T47D (cell line): ENCODE data around the gene OR13J1.

Experiments
- DNase-seq, 2 experiments: peaks; one replicate each; pipeline versions ENCODE4 v3.0.0 to v3.0.0-alpha.2; 2011 to 2012; ENCODE audit warnings: low read depth in 1 of 2, low spot score in 1 of 2
- JUND ChIP-seq: IDR thresholded peaks from 2 replicates; pipeline ENCODE4 v1.6.1; 2012; ENCODE audit warnings: low read depth
- in situ Hi-C: cut with HindIII; loops from 2 replicates; pipeline ENCODE4 v1.10.0; 2016; ENCODE audit warnings: low sequenced_read_pairs, low pct_unique_long_range_greater_than_20kb

Gene OR13J1

DNA sequence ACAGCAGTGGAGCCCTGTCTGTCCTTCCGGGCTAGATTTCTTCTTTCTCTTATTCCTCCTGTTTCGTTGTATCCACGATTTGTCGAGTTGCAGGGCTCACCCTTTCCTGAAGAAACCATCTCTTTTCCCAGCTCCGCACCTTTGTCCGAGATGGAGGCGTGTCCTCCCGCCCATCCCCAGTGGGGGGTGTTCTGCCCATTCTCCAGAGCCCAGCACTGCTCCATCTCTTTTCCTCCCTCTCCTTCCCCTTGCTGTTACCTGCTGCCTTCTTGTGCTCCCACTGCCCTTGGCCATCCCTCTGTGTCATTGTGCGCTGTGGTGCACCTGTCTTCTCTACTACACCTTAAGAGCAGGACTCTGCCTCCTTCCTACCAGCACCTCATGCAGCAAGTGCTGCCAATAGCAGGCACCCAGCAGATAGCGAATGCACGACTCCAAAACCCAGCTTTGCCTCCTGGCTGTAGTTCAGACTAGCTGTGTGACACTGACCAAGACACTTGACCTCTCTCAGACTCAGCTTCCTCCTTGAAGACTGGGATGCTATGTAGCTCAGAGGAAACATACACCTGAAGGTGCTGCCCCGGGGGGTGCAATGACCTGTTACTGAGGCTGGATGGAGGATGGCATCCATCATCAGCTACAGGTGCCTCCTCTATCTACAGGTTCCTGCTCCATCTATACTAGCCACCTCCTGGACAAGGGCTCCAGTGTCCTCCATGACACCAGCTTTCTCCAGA lies 8.9 kb downstream of the OR13J1 start:
- in situ Hi-C loops: no loop called here
- TF ChIP-seq JUND: no peak
- no peak for DNase-seq

DNA sequence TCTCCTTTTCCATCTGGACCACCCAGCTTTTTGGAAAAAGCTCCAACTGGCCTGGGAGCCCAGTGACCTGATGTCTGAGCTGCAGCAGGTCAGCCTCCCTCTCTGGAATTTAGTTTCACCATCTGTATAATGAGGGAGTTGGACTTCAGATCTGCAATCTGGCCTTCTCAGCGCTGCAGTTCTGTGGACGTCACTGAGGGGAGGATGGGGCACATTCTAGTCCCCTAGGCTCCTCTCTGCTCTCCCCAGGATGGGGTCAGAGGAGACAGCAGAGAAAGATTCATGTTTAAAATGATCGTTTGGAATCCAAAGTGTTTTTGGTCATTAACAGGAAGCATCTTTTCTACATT lies 10.2 kb downstream of the OR13J1 start:
- no peak for TF ChIP-seq JUND
- in situ Hi-C loops: no loop called here
- DNase-seq: no peak

DNA sequence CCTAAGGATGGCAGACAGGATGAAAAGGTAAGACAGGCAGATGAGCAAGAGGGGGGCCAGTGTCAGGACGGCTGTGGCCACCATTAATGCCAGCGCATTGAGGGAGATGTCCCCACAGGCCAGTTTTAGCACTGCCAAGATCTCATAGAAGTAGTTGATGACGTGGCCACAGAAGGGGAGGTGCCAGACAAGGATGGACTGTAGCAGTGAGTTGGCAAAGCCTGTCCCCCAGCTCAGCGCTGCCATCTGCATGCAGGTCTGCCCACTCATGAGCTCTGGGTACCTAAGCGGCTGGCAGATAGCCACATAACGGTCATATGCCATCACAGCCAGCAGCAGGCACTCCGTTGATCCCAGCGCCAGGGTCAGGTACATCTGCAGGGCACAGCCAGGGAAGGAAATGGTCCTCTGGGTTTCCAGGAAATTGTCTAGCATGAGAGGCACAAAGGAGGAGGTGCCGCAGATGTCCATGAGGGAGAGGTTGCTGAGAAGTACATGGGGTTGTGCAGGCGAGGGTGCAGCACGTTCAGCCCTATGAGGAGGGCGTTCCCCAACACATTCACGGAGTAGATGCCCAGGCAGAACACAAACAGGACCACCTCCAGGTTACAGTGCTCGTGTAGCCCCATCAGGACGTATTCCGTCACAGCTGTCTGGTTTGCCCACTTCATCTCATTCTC lies 10.8 kb downstream of the OR13J1 start:
- in situ Hi-C loops: no loop called here
- TF ChIP-seq JUND: no peak
- peak in 1 of 2 experiments; percentile 59 for DNase-seq

- DNase-seq: no peak
- in situ Hi-C loops: no loop called here
- no peak for TF ChIP-seq JUND
These were observed 11.7 kb downstream of the OR13J1 start for GRCh38 chr9:35858458-35858857.

DNA sequence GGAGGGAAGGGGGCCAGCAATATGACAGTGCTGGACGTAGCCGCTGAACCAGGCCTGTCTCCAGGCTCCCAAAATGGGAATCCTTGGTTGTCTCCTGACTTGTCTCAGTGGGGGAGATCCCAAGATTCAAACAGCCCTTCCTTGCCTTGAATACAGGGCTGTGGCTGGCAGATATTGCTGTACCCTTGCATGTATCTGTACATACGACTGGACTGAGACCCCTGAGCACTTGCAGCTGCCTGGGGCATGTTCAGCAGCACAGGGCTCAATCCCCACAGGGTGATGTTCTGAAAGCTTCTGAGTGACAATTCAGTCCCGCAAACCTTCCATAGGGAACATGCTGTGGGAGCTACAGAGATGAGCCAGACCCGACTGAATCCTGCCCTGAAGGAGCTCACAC lies 13.3 kb downstream of the OR13J1 start:
- in situ Hi-C loops: no loop called here
- no peak for DNase-seq

GRCh38 chr9:35856206-35856605 lies 14.0 kb downstream of the OR13J1 start:
- in situ Hi-C loops: no loop called here
- no peak for DNase-seq
- TF ChIP-seq JUND: no peak

More for the DNA sequence above, 13.3 kb downstream of the OR13J1 start:
- no peak for TF ChIP-seq JUND

GRCh38 chr9:35854091-35854762 lies 16.0 kb downstream of the OR13J1 start:
- no peak for TF ChIP-seq JUND
- in situ Hi-C loops: no loop called here
- no peak for DNase-seq

DNA sequence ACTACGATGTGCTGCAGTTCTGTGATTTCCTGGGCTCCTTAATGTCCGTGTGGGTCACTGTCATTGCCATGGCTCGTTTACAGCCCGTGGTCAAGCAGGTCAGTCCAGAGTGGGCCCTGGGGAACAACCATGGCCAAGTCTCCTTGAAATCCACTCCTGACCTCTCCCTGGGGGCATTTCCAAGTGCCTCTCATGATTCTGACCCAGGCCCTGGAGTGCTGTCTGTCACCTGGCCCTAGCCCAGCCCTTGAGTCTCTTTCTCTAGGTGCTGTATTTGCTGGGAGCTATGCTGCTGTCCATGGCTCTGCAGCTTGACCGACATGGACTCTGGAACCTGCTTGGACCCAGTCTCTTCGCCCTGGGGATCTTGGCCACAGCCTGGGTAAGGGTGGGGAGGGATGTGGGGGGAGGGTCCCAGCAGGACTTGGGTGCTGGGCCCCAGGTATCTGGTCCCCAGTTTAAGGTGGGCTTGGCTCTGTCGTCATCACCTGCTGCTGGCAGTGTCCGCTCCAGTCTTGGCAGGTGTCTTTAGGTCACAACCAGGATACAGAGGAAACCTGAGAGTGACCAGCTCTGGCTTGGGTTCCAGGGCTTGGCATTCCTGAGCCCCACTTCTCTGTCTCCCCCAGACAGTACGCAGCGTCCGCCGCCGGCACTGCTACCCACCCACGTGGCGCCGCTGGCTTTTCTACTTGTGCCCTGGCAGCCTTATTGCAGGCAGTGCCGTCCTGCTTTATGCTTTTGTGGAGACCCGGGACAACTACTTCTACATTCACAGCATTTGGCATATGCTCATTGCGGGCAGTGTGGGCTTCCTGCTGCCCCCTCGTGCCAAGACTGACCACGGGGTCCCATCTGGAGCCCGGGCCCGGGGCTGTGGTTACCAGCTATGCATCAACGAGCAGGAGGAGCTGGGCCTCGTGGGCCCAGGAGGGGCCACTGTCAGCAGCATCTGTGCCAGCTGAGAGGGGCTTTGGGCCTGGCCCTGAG lies 17.0 kb downstream of the OR13J1 start:
- in situ Hi-C loops: no loop called here
- no peak for TF ChIP-seq JUND
- DNase-seq: no peak

DNA sequence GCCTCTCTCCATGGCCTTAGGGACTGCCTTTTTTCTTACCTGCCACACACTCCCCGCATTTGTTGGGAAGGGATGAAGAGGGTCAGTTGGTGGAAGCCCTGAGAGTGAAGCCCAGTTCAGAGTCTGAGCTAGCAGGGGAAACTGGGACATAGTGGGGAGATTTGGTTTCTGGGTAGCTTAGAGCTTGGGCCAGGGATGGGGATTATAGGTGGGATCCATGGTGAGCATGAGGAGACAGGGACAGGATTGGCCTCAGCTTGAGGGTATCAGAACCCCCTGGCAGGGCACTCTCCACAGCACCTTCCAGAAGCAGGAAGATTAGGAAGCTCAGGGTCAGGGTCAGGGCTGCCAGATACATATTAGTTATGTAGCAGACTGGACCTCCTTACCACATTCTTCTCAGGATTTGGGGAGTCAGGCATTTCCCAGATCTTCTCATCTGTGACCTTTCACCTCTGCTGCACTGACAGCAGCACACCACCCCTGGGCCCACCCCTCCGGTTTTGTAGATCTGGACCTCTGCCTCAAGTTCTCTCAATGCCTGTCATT lies 17.9 kb downstream of the OR13J1 start:
- in situ Hi-C loops: no loop called here

GRCh38 chr9:35847792-35848572 lies 22.2 kb downstream of the OR13J1 start:
- in situ Hi-C loops: no loop called here
- DNase-seq: no peak
- TF ChIP-seq JUND: no peak

More for the DNA sequence above, 17.9 kb downstream of the OR13J1 start:
- no peak for TF ChIP-seq JUND
- no peak for DNase-seq
